ENCODE results near the gene ZBTB12.

DNA sequence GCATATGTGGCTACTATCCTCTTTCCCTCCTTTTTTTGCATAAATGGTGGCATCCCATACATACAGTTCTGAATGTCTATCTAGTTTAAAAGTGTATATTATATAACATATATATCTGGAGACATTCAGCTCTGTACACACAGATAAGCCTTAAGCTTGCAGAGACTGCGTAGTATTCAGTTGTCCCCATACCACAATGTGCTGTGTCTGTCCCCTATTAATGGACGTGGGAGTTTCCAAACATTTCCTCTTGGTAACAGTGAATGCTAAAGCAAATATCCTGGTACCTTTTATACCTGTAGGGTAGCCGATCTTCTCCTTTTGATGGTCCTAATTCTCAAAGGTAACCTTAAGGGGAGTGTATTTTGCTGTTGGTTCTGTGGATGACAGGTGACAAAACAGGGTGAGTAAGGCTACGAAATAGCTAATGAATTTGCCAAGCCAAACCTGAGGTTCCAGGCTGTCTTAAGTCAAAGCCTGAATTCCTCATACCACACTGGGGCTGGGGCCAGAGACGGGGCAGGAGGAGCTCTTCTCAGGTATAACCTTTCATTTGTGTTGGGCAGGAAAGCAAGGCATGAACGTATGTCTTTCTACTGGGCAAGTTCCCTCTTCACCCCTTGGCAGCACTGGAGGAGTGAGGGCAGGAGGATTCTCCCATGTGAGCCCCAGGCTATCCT lies 17.9 kb upstream of the ZBTB12 start:
- no peak for TF ChIP-seq EZH2 (IDR thresholded peaks at IDR 0.05)
- no peak for TF ChIP-seq POLR2AphosphoS5 (IDR thresholded peaks at IDR 0.05; ENCODE audit: borderline replicate concordance, low read depth, low read length)

All from SK-N-MC (cell line).